ENCODE data around the gene C3orf80.

- TF ChIP-seq CTCF (IDR thresholded peaks at IDR 0.05): no peak
- TF ChIP-seq POLR2A (IDR thresholded peaks at IDR 0.05): no peak
These were observed 14.4 kb upstream of the C3orf80 start for GRCh38 chr3:160210799-160211221.

Measured in vagina (tissue), 2 donors.